Activated CD4-positive, alpha-beta T cell treated with anti-CD3 and anti-CD28 coated beads, Interleukin-2, amount 10 ng/mL, durations not matched to agents 7 days and 5 days (primary cell): ENCODE data around the gene NDUFB1. TPM values are rescaled to one million over a fixed set of nuclear protein-coding genes. Genes with fewer than 3 reads are reported as not detected.

Experiments
- CTCF ChIA-PET: fragments of 350-600 bp; sonication (Branson Sonifier 250); formaldehyde crosslinking; loops from one replicate; lab custom pipeline; 2021; ENCODE audit warnings: antibody characterized with exemption; lab: Charles Lee
- POLR2A ChIA-PET: fragments of 350-600 bp; sonication (Branson Sonifier 250); formaldehyde crosslinking; loops from one replicate; lab custom pipeline; 2021; ENCODE audit warnings: antibody characterized with exemption; lab: Charles Lee
- DNase-seq: peaks from one replicate; pipeline ENCODE4 v3.0.0-alpha.2; 2020
- H3K27ac Mint-ChIP-seq: one replicate; pipeline ENCODE4 v1.8.0; 2021; ENCODE audit warnings: mild to moderate bottlenecking, moderate library complexity, mixed read lengths
- H3K27me3 Mint-ChIP-seq: one replicate; pipeline ENCODE4 v1.8.0; 2021; ENCODE audit warnings: mixed read lengths
- H3K36me3 Mint-ChIP-seq: one replicate; pipeline ENCODE4 v1.8.0; 2021; ENCODE audit warnings: low read depth, mixed read lengths
- H3K4me1 Mint-ChIP-seq: one replicate; pipeline ENCODE4 v1.8.0; 2021; ENCODE audit warnings: mixed read lengths
- H3K4me3 Mint-ChIP-seq: one replicate; pipeline ENCODE4 v1.8.0; 2021; ENCODE audit warnings: mild to moderate bottlenecking, moderate library complexity, mixed read lengths
- H3K9me3 Mint-ChIP-seq: one replicate; pipeline ENCODE4 v1.8.0; 2021; ENCODE audit warnings: mixed read lengths
- total RNA-seq, 2 experiments: library from RNA; stranded (reverse); gene quantifications; one replicate each; pipeline ENCODE4 v1.2.3, GENCODE V29; 2021

The NDUFB1 gene
- total RNA-seq, 2 experiments from 2014 or later, result 109 to 143 TPM

- ChIA-PET POLR2A (no interaction called here), CTCF (interaction anchor here (1.2 kb wide), 1 partner anchor 22 kb away, joined by 6 read pairs; no protein-coding TSS in a partner anchor)
- peaks cover 10% of the 10 kb centered on the region for H3K36me3 Mint-ChIP-seq
- no peak overlapping the region for H3K27ac Mint-ChIP-seq
- no peaks in the 10 kb centered on the region for H3K27me3 Mint-ChIP-seq
- H3K4me1 Mint-ChIP-seq, result peaks cover 3% of the 10 kb centered on the region
- DNase-seq, result no peak
- H3K9me3 Mint-ChIP-seq, result no peaks in the 10 kb centered on the region
- no peak overlapping the region for H3K4me3 Mint-ChIP-seq
These were observed 47.0 kb downstream of the NDUFB1 start for GRCh38 chr14:92074555-92074954.

Other genes starting within 250 kb of the NDUFB1 start
- 1 to 10 TPM; 3.8 to 4.1 TPM for gene FBLN5, start 174.0 kb downstream of the NDUFB1 start, total RNA-seq
- 10 to 100 TPM; 43.6 to 44.7 TPM for gene TRIP11, start 81.6 kb downstream of the NDUFB1 start, total RNA-seq
- 10 to 100 TPM; 28.8 to 30.3 TPM for gene ATXN3, start 15.1 kb downstream of the NDUFB1 start, total RNA-seq
- 10 to 100 TPM; 74.4 to 94.2 TPM for gene CPSF2, start 263 bp upstream of the NDUFB1 start, total RNA-seq
- gene SLC24A4, start 201.5 kb upstream of the NDUFB1 start, total RNA-seq, result not detected